Mucosa of rectum (tissue), 2 donors: ENCODE data around the gene CSTPP1.
A peak's percentile ranks its signal among the peaks of the same experiment; 100 is the strongest.

Source experiments
- H3K27ac ChIP-seq, 2 donors: one replicate each; pipeline ENCODE4 v1.7.0; 2013; ENCODE audit warnings: inconsistent platforms in 2 of 2, low read depth in 2 of 2, low read length in 2 of 2
- H3K27me3 ChIP-seq, 2 donors: one replicate each; pipeline ENCODE4 v1.7.0; 2013; ENCODE audit warnings: low read length in 2 of 2; ENCODE audit not compliant: control insufficient read depth in 2 of 2, insufficient read depth in 2 of 2
- H3K36me3 ChIP-seq, 2 donors: one replicate each; pipeline ENCODE4 v1.7.0; 2013; ENCODE audit warnings: low read length in 2 of 2; ENCODE audit not compliant: control insufficient read depth in 2 of 2, insufficient read depth in 2 of 2
- H3K4me1 ChIP-seq, 2 donors: one replicate each; pipeline ENCODE4 v1.7.0; 2013; ENCODE audit warnings: low read length in 2 of 2, mild to moderate bottlenecking in 1 of 2; ENCODE audit not compliant: control insufficient read depth in 2 of 2, insufficient read depth in 2 of 2
- H3K4me3 ChIP-seq, 2 donors: one replicate each; pipeline ENCODE4 v1.7.0; 2013; ENCODE audit warnings: low read length in 2 of 2
- H3K9ac ChIP-seq, 2 donors: one replicate each; pipeline ENCODE4 v1.7.0; 2013; ENCODE audit warnings: low read length in 2 of 2, low read depth in 1 of 2, mild to moderate bottlenecking in 1 of 2
- H3K9me3 ChIP-seq, 2 donors: one replicate each; pipeline ENCODE4 v1.7.0; 2013; ENCODE audit warnings: low read length in 2 of 2; ENCODE audit not compliant: control insufficient read depth in 2 of 2
- donor health status: healthy.
- donor health status: Normal muscosa, but diverticular disease.

Gene CSTPP1

DNA sequence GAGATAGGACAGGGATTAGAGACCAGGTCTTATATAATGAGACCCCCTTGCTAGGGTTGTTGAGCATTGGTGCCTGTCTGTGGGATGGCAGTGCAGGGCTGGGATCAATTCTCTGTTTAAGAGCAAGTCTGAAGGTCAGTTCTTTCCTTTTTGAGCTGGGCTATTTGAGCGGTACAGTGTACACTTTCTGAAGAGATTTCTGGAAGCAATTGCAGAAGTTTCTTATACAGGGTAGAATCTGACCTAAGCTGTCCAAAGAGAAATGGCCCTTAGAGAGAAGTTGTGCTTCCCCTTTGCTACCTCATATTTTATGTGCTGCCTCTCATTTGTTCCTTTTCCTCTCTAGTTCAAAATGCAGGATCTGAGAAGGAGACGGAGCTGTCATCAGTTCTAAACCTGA is 35.8 kb downstream of the CSTPP1 start:
- no peak overlapping the region for H3K4me3 ChIP-seq
- H3K9me3 ChIP-seq: no peaks in the 10 kb centered on the region
- no peak overlapping the region for H3K9ac ChIP-seq
- no peak overlapping the region for H3K27ac ChIP-seq
- H3K27me3 ChIP-seq: no peaks in the 10 kb centered on the region
- peaks cover 3 to 4% of the 10 kb centered on the region in 2 donors for H3K4me1 ChIP-seq
- no peaks in the 10 kb centered on the region for H3K36me3 ChIP-seq

DNA sequence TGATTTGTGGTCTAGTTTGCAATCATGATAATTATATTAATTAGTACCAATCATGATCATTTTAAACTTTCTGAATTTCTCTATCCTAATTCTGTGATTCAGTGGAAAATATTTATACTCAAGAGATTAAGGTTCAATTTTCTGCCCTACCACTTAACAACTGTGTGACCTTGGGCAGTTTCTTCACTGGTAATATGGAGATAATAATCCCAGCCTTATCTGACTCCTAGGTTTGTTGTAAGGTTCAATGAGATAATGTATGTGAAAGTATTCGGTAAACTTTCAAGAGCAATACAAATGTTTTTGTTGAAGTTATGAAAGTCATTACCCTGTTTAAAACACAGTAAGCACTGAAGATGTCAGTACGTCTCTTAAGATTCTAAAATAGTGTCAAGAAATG is 36.3 kb downstream of the CSTPP1 start:
- H3K4me1 ChIP-seq: peaks cover 3 to 6% of the 10 kb centered on the region in 2 donors
- H3K4me3 ChIP-seq: no peak overlapping the region
- H3K36me3 ChIP-seq: no peaks in the 10 kb centered on the region
- H3K9me3 ChIP-seq: no peaks in the 10 kb centered on the region
- H3K27ac ChIP-seq: no peak overlapping the region
- H3K9ac ChIP-seq: no peak overlapping the region
- H3K27me3 ChIP-seq: no peaks in the 10 kb centered on the region

DNA sequence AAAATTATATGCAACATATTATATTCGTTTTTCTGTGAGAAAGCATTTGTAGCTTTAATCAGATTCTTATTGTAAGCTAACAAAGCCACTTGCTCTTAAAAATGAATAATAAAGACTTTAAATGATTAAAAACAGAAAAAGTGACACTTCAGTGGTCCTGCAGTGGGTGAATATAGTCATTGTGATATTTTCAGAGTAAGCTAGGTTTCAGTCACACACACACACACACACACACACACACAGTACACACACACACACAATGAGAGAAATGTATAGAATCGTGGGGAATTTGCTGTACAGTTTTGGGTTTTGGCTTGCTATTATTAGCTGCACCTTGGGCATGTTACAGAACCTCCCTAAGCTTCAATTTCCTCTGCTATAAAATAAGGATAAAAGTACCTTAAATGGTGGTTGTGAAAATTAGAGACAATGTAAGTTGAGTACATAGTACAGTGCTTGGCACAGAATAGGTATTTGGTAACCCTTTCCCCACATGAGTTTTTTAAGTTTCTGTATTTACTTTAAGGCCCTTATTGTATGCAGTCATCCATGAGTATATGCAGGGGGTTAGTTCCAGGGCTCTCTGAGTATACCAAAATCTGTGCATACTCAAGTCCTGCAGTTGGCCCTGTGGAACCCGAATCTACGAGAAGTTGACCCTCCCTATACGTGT is 39.8 kb downstream of the CSTPP1 start:
- no peak overlapping the region for H3K4me3 ChIP-seq

DNA sequence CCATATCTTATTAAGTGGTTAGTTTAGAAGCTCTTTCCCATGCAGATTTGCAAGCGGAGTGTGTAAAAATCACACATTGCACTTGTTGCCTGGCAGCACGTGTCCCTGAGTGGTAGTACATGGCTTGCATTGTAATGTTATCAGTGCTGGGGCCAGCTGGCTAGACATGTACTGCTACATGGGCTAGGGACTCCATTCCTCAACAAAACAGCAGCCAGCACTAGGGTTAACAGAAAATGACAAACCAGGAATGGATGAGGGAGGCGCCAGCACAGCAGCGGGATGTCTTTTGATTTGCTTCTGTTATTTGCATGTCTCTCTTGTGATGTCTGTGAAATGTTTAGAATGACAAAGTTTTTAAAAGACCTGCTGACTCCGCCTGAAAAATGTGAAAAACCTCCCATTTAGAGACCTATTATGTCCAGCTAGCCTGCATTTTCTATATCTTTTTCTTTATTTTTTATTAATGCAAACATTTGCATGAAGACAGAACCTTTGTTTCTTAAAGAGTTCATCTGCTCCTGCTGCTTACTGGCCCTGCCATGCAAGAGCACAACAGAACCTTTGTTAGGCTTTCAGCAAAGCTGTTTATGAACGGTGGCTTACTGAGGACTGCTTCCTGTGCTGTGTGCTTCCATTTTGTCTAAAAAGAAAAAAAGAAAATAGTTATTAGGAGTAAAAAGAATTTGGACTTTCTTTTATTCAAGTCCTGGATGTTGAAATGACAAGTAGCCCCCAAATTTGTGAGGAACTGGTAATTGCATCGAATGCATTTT is 40.7 kb downstream of the CSTPP1 start:
- Histone ChIP-seq H3K27ac (no peak overlapping the region), H3K4me1 (peaks cover under 1 to 5% of the 10 kb centered on the region in 2 donors), H3K9ac (no peak overlapping the region), H3K4me3 (no peak overlapping the region), H3K9me3 (no peaks in the 10 kb centered on the region), H3K36me3 (no peaks in the 10 kb centered on the region), H3K27me3 (no peaks in the 10 kb centered on the region)

More for the DNA sequence above, 39.8 kb downstream of the CSTPP1 start:
- H3K27me3 ChIP-seq: no peaks in the 10 kb centered on the region
- no peaks in the 10 kb centered on the region for H3K9me3 ChIP-seq
- H3K27ac ChIP-seq: no peak overlapping the region
- no peaks in the 10 kb centered on the region for H3K36me3 ChIP-seq
- peaks cover 3 to 7% of the 10 kb centered on the region in 2 donors for H3K4me1 ChIP-seq
- H3K9ac ChIP-seq: no peak overlapping the region

DNA sequence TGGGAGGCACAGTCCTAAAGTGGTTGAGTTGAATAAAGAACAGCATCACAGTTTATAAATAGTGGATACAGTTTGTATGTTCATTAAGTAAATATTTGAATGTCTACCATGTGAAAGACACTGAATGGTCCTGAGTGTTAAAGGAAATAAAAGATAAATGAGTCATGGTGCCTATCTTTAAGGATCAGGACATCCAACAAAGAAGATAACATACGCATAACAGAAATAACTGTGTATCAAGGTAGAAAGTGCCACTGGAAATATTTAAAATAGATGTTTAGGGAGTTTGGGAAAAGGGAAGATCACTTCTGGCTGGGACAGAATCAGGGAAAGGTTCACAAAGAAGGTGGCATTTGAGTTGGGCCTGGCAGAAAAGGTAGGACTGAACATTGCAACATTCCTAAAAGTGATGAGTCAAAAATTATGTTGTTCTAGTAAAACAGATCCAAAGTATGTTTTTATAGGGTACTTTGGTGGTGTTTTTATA is 41.5 kb downstream of the CSTPP1 start:
- Histone ChIP-seq H3K9me3 (no peaks in the 10 kb centered on the region), H3K9ac (no peak overlapping the region), H3K4me3 (no peak overlapping the region), H3K4me1 (peaks cover 0 to 4% of the 10 kb centered on the region in 2 donors), H3K27ac (peak overlapping the region in 1 of 2 donors; percentile 6), H3K36me3 (no peaks in the 10 kb centered on the region), H3K27me3 (no peaks in the 10 kb centered on the region)

DNA sequence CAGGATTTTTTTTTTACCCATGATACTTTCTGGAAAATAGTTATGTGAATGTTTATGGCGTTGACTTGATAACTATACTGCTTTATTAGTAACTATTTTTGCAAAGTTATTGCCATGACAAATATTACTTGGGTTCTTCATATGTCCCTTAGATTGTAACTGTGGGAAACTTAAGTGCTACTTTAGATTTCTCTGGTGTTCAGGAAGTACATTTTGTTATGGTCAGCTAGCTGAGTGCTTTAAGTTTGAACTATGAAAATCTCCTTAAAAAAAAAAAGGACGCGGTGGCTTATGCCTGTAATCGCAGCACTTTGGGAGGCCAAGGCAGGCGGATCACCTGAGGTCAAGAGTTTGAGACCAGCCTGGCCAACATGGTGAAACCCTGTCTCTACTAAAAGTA is 42.8 kb downstream of the CSTPP1 start:
- Histone ChIP-seq H3K4me1 (peaks cover 0 to 8% of the 10 kb centered on the region in 2 donors), H3K4me3 (no peak overlapping the region), H3K9me3 (no peaks in the 10 kb centered on the region), H3K27ac (no peak overlapping the region), H3K9ac (no peak overlapping the region), H3K27me3 (no peaks in the 10 kb centered on the region), H3K36me3 (no peaks in the 10 kb centered on the region)

DNA sequence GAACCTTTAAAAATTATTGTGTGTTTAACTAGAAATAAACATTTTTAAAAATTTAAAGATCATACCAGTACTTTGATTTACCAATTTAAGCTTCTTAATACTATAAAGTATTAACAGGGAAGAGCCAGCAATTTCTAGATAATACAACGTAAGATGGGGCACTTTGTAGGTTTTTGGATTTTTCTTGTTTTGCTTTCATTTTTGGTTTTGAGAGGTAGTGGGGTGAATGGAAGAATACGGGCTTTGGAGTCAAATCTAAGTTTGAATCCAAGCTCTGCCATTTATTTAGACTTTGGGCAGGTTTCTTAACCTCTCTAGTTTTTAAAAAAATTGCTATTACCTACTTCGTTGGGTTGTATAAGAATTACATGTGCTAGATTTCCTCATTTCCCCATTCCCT is 44.9 kb downstream of the CSTPP1 start:
- H3K27ac ChIP-seq: no peak overlapping the region
- H3K27me3 ChIP-seq: no peaks in the 10 kb centered on the region
- peaks cover 0 to 10% of the 10 kb centered on the region in 2 donors for H3K4me1 ChIP-seq
- H3K9me3 ChIP-seq: no peaks in the 10 kb centered on the region
- no peaks in the 10 kb centered on the region for H3K36me3 ChIP-seq
- H3K4me3 ChIP-seq: no peak overlapping the region
- H3K9ac ChIP-seq: no peak overlapping the region

DNA sequence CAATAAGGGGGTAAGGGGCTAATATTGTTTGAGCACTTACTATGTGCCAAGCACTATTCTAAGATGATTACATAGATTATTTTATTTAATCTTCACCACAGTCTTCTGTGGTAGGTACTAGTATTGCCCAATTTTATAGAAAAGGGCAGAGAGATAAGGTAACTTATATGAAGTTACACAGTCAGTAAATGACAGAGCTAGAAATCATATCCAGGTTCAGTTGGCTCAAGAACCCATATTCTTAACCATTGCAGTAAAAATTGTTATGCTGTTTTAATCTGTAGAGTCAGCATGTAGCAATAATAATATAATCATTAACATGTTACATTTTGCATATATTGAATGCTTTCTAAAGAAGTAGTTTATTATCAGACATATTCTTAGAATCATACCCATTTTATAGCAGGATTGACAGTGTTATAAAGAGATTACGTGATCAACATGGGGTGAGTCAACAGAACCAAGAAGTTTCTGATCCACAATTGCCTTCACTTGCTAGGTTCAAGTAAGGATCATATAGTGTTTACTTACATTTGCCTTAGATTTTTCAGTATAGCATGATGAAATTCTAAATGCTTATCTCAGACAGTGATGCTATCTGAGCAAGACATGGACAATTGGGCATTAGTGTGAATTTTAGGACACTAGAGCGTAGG is 46.4 kb downstream of the CSTPP1 start:
- Histone ChIP-seq H3K9me3 (no peaks in the 10 kb centered on the region), H3K27ac (peak overlapping the region in 1 of 2 donors; percentile 32), H3K36me3 (peaks cover 0 to 3% of the 10 kb centered on the region in 2 donors), H3K4me1 (peaks cover 0 to 7% of the 10 kb centered on the region in 2 donors), H3K9ac (no peak overlapping the region), H3K4me3 (no peak overlapping the region), H3K27me3 (no peaks in the 10 kb centered on the region)

DNA sequence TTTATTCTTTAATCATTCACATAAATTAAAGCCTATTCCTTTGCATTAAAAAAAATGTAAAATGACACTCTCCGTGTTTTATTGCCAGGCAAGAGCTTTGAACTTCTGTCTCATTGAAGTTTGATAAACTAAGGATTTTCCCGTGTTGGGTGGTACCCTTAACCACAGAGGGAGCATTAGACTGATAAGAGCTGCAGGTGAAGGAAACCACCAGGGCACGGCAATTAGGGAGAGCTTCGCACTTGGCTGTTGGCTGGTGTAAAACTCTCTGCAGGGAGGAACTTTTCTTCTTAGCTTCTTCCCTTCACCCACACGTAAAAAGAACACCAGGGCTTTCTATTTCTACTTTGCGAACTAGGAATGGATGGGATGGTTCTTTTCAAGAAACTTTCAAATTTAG is 47.0 kb downstream of the CSTPP1 start:
- H3K9ac ChIP-seq: no peak overlapping the region
- peaks cover 0 to 7% of the 10 kb centered on the region in 2 donors for H3K4me1 ChIP-seq
- no peaks in the 10 kb centered on the region for H3K9me3 ChIP-seq
- peaks cover 0 to 3% of the 10 kb centered on the region in 2 donors for H3K36me3 ChIP-seq
- H3K27ac ChIP-seq: peak overlapping the region; percentile 6 to 32
- no peaks in the 10 kb centered on the region for H3K27me3 ChIP-seq
- H3K4me3 ChIP-seq: no peak overlapping the region

DNA sequence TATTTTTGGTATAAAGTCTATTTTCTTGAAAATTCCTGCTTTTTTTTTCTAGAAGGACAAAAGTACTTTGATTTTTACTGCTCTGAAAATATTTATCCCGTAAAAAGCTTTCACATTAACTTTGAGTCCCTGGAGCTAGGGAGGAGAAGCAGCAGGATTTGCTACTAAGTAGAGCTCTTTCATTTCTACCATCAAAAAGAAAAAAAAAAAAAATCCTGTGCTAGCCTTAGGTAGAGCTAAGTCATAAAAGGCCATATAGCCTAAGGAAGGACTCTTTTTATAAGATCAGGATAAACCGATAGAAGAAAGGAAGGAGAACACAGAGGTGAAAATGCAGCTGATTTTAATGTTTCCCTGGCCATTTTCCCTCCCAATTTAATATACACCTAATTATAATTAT is 48.0 kb downstream of the CSTPP1 start:
- no peaks in the 10 kb centered on the region for H3K9me3 ChIP-seq
- no peak overlapping the region for H3K4me3 ChIP-seq
- H3K4me1 ChIP-seq: peaks cover 0 to 7% of the 10 kb centered on the region in 2 donors
- H3K27me3 ChIP-seq: no peaks in the 10 kb centered on the region
- no peak overlapping the region for H3K27ac ChIP-seq
- H3K36me3 ChIP-seq: peaks cover 0 to 4% of the 10 kb centered on the region in 2 donors
- H3K9ac ChIP-seq: no peak overlapping the region
